Measurements from ENCODE around the gene CPT2.

CPT2 gene

DNA sequence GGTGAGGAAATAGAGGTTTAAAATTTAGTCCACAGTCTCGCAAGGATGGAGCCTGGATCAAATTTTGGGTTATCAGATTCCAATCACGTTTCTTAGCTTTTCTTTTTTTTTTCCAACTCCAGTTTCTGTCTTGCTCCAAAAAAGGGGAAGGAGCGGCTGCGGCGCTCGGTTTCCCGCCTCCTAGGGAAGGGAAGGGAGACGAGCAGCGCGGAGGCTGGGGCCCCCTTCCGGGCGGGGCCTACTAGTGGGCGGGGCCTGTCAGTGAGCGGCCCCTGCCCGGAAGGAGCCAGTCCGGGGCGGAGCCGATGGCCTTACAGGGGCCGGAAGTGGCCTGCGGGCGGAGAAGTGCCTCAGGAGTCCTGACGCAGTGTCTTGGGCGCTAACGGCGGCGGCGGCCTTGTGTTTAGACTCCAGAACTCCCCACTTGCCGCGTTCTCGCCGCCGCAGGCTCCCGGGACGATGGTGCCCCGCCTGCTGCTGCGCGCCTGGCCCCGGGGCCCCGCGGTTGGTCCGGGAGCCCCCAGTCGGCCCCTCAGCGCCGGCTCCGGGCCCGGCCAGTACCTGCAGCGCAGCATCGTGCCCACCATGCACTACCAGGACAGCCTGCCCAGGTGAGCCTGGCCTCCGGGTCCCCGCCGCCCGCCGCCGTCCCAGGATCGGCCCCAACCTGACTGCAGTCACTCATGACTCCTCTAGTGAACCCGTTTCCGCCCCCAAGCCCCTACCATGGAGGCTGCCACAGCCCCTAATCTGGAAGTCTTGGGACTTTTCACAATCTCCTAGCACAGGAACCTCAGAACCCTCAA lies at the start of gene CPT2:
CPT2 (plus strand) TSS at position 340 of the 806 bp plus-strand sequence; CDS start at position 460, 120 bp downstream.
- DNase-seq (ENCODE audit: low read depth): peak; percentile 87

DNA sequence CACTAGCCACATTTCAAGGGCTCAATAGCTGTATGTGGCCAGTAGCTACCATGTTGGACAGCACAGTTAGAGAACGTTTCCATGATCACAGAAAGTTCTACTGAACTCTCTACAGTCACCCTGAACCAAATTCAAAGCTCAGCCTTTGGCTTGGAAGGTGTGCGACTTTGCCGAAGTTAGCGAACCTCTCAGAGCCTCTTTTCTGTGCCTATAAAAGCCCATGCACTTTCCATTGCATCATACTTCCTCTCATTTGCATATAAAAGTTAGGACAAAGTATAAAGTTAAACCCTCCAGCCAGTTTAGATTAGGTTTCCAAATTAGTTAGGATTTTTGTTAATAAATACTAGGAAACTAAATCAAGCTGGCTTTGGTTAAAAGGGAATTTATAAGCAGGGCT lies 49.5 kb upstream of the CPT2 start:
- no peak for DNase-seq (ENCODE audit: low read depth)

GRCh38 chr1:53148123-53148522 lies 48.5 kb upstream of the CPT2 start:
- DNase-seq (ENCODE audit: low read depth): no peak

DNA sequence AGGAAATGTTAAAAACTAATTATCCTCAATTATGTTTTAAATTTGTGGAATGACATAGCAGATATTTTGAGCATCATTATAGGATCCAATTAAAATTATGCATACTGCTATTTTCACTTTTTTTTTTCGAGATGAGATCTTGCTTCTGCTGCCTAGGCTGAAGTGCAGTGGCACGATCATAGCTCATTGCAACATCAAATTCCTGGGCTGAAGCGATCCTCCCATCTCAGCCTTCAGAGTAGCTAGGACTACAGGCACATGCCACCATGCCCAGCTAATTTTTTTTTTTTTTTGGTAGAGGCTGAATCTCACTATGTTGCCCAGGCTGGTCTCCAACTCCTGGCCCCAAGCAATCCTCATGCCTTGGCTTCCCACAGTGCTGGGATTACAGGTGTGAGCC lies 42.9 kb upstream of the CPT2 start:
- DNase-seq (ENCODE audit: low read depth): no peak

- no peak for DNase-seq (ENCODE audit: low read depth)
These were observed 41.7 kb upstream of the CPT2 start for GRCh38 chr1:53154859-53155438.

DNA sequence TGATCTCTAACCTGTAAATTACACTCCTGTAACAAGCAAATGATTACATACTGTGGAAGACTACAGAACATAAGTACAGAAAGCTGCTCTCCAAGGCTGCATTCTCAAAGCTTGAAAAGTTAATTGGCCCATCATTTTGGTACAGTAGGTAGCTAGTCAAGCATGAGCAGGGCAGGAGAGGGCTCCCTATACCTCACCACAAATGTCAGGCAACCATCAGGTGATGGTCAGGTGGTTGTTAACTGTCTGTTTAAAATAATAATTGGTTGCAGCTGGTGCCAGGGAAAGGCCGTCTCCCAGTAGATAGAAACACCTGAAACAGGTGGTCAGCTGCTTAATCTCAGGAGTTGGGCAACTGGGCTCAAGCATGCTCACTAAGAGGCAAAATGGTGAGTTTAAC lies 41.1 kb upstream of the CPT2 start:
- no peak for DNase-seq (ENCODE audit: low read depth)

- DNase-seq (ENCODE audit: low read depth): no peak
These were observed 40.7 kb upstream of the CPT2 start for GRCh38 chr1:53155945-53156344.

- no peak for DNase-seq (ENCODE audit: low read depth)
These were observed 39.8 kb upstream of the CPT2 start for GRCh38 chr1:53156783-53157182.

DNA sequence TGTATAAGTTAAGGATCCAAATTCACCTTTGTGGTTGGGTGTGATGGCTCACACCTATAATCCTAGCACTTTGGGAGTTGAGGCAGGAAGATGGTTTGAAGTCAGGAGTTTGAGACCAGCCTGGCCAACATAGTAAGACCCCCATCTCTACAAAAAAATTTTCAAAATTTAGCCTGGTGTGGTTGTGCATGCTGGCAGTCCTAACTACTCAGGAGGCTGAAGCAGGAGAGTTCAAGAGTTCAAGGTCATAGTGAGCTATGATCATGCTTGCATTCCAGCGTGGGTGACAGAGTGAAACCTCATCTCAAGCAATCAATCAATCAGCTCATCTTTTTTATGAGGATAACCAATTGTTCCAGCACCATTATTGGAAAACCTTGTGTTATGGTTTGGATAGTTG lies 37.7 kb upstream of the CPT2 start:
- DNase-seq (ENCODE audit: low read depth): no peak

DNA sequence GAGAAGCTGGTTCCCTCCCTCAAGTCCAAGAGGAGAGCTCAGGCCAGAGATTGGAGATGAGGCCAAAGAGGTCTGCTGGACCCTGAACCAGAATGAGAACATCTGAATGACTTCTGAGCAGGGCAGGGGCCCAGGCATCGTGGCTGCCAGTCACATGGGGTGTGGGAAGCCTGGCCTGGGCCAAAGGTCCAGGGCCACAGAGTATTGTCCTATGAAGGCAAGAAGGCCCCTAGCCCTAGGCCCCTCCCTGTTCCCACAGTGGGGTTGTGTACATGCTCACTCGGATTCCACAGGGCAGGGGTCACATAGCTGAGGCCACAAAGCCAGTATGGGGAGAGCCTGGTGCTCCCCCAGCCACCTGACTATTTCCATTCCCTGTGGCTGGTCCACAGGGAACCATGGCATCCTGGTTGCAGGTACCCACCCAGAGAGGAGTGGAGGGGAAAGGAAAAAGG lies 35.7 kb upstream of the CPT2 start:
- DNase-seq (ENCODE audit: low read depth): no peak

- no peak for DNase-seq (ENCODE audit: low read depth)
These were observed 34.0 kb upstream of the CPT2 start for GRCh38 chr1:53162621-53163020.

DNA sequence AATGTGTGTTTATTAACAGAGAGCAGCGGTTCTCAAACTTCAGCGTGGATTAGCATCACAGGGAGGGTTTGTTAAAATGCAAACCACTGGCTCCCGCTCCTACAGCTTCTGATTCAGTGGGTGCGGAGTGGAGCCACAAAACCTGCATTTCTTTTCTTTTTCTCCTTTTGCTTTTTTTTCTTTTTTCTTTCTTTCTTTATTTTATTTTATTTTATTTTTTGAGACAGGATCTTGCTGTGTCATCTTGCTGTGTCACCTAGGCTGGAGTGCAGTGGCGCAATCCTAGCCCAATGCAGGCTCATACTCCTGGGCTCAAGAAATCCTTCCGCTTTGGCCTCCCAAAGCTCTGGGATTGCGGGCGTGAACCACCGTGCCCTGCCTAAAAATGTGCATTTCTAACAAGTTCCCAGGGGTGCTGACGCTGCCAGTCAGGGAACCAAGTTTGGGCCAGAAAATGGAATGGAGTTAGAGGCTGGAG lies 33.3 kb upstream of the CPT2 start:
- DNase-seq (ENCODE audit: low read depth): no peak

DNA sequence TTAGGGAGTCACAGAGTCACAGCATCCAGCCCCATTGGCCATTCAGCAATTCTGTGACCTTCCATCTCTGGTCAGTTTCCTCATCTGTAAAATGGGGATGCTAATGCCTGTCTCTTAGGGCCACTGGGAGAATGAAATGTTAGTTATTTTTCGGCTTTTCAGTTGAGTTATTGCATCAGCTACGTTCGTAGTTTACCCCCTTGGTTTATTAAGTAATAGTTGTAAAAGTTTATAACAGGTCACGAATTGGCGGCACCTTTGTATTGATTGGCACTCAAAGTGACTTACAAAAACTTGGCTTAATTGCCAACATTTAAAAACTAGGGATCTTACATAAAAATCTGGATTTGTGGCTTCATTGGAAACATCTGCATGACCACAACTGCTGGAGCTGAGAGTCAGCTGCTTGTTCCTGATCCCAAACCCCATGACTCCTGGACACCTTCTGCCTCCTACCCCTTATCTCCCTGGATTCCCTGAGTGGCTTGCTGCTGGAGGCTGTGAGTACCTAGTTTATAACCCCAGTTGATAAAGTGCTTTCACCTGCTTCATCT lies 31.1 kb upstream of the CPT2 start:
- DNase-seq (ENCODE audit: low read depth): no peak

GRCh38 chr1:53166366-53166765 lies 30.3 kb upstream of the CPT2 start:
- DNase-seq (ENCODE audit: low read depth): no peak

GRCh38 chr1:53166912-53167311 lies 29.7 kb upstream of the CPT2 start:
- no peak for DNase-seq (ENCODE audit: low read depth)

DNA sequence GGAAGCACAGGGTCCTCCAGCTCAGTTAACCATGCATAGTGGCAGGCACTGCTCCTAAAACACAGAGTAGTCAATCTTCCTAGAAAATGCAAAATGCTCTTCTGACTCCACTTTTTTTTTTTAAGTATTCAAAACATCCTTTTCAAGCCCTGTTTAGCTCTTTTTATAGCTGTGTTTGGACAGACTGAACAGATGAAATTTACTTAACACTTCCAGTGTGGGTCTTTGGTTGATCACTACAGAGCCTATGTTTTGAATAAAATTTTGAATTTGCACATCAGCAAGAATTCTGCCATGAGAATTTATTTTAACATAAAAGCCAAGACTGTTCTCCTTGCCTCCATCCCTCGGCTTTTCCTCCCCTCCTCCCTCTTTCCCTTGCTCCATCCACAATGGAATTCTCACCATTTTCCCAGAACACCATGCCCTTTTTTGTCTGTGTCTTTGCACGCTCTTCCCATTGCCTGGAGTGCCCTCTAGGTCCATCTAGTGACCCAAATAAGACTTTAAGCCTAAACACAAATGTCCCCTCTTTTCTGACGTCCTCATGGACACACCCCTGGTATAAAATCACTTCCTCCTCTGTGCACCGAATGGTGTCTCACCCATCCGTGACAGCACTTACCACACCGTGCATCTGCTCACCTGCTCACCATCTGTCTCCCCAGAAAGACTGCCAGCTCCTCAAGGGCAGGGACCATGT lies 24.0 kb upstream of the CPT2 start:
- DNase-seq (ENCODE audit: low read depth): no peak

DNA sequence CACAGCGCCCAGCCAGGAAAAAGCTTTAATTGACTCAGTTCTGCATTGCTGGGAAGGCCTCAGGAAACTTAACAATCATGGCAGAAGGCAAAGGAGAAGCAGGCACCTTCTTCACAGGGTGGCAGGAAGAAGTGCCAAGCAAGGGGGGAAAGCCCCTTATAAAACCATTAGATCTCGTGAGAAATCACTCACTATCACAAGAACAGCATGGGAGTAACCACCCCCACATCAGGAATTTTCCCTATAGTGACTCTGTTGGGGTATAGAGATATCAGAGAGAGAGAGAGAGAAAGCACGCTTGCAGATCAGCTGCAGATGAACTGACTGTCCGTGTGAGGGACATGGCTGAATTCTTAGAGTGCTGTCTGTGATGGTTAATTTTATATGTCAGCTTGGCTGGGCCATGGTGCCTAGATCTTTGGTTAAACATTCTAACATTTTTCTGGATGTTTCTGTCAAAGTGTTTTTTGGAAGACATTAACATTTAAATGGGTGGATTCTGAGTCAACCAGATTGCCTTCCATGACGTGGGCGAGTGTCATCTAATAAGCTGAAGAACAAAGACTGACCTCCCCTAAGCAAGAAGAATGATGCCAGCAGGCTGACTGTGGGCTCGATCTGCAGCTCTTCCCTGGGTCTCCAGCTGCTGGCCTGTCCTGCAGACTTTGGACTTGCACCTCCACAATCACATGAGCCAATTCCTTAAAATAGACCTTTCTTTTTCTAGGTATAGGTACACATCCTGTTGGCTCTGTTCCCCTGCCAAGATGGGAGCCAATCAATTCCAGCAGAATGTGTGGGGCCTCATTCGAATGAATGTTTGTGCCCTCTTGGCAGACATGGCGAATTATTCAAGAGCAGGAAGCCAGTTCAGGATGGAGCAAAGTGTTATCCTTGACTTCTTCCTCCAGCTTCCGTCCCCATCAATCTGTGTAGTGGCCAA lies 21.4 kb upstream of the CPT2 start:
- DNase-seq (ENCODE audit: low read depth): no peak

DNA sequence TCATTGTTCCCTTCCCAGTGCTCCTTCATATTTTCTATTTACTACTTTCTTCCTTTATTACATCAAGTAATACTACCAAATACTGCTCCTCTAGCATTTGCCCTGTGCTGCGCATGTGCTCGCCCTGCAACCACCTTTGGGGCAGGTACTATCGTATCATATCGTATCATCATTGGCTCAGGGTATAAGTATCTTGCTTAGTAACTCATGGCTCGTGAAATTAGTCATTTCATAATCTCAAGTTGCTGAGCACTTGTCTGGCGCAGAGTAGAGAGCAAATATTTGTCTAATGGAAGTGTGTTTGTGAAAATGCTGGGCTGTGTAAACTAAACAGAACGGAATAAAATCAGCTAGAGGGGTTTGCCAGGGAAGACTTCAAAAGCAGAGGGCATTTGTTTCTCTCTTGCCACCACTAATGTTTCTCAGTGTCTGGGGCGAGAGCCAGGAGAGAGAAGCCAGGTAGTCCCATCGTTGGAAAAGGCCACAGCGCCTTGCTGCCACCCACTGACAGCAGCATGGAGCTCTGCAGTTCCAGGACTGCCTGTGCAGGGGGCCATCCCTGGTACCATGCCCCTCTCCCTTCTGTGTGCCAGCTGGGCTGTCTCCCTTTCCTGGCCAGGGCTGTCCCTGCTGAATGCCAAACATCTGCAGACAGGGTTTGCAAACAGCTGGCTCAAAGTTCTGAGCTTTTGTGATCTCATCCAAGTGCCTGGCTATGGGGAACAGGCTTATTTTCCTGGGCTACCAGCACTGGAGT lies 20.0 kb upstream of the CPT2 start:
- DNase-seq (ENCODE audit: low read depth): no peak

- no peak for DNase-seq (ENCODE audit: low read depth)
These were observed 16.4 kb upstream of the CPT2 start for GRCh38 chr1:53180226-53180625.

DNA sequence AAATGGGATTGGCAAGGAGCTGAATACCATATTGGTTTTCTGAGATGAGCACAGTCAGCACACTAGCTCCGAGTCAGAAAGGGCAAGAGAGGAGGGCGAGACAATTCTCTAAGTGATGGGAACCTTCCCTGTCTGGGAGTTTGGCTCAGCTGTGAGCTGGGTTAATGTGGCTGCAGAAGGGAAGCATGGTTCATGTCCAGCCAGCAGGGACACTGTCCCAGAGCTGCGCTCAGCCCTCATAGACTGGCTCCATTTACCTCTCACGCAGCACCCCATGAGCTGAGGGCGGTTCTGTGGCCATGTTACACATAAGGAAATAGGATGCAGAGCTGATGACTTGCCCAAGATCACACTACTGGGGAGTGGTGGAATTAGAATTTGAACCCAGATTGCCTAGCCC lies 15.7 kb upstream of the CPT2 start:
- no peak for DNase-seq (ENCODE audit: low read depth)

DNA sequence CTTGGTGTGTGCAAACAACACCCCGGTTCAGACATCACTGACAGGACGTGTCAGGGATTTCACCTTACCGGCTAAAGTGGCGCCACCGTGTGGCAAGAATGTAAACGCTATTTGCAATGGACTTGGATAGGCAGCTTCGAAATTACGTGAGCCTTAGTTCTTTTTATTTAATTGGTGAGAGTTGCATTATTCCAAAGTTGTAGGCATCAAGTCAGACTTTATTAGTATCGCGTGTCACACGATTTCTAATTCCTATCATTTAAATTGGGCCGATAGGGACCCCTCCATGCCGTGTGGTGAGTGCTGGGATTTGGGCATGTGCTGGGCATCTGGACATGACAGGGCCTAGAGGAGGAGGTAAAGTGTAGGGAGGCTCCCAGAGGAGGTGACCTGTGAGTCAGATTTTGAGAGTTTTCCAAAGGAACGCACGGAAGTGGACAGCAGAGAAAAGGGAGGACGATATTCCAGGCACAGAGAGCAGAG lies 14.5 kb upstream of the CPT2 start:
- DNase-seq (ENCODE audit: low read depth): peak; percentile 60

All from activated T-helper 9 cell treated with anti-CD3 and anti-CD28 coated beads, Interleukin-2, amount 50 U/mL, for 16 hours (primary cell).